Breast epithelium (tissue), 3 donors: ENCODE results near the gene NAA50.

Source experiments
- CTCF ChIP-seq, 3 donors: fragments of 450-650 bp; IDR thresholded peaks; one replicate each; pipeline ENCODE4 v1.5.1; 2016 to 2017; ENCODE audit warnings: antibody characterized with exemption in 3 of 3, mild to moderate bottlenecking in 3 of 3, moderate library complexity in 3 of 3
- POLR2A ChIP-seq: fragments of 450-650 bp; IDR thresholded peaks from one replicate; pipeline ENCODE4 v1.6.1; 2016; ENCODE audit warnings: antibody characterized with exemption, mild to moderate bottlenecking, moderate library complexity
- POLR2AphosphoS5 ChIP-seq, 3 donors: sonication (generic); formaldehyde crosslinking; IDR thresholded peaks; one replicate each; pipeline ENCODE4 v1.6.1; 2017; ENCODE audit warnings: antibody characterized with exemption in 3 of 3

DNA sequence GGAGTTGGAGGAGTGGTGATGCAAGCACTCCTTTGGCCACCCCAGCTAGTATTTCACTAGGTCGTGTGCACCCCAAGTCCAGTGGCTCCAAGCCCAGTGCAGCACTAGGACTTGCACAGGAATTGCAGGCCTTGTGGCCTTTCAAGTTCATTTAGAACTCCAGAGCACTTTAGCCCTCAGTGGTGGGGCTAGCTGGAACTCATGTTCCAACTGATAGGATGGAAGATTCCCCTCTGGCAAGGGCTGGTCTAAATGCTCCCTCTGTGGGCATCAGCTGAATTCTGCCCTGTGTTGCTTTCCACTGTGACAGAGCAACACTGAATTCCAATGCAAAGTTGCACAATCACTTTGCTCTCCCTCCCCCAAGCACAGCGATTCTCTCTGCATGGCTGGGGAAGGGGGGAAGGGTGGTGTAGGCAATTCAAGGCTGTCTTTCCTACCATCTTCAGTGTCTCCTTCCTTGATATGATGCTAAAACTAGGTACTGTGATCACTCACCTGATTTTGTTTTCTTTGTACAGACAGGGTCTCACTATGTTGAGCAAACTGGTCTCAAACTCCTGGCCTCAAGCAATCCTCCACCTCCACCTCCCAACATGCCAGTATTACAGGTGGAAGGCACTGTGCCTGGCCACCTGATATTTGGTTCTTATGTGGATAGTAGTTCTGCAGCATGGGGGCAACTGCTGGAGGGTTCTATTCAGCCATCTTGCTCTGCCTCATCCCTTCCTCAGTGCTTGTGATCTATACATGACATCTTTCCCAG is 59.9 kb downstream of the NAA50 start:
- TF ChIP-seq CTCF (IDR thresholded peaks at IDR 0.05) (no peak), POLR2A (no peak), POLR2AphosphoS5 (IDR thresholded peaks at IDR 0.05) (no peak)
